SIG-M5 (cell line): ENCODE results near the gene LEMD2.
"Not testable (repeated sequence)": the region's sequence is repeated elsewhere in the genome, so short reads cannot be mapped to it uniquely, and the experiment has no call there.

Source experiments
- DNase-seq: peaks from one replicate; lab custom pipeline; 2025; lab: John Stamatoyannopoulos, UW

The LEMD2 gene

GRCh38 chr6:33788694-33789549 lies at the start of gene LEMD2:
Gene LEMD2, minus strand, starts transcription at chr6:33789130. Its CDS starts 14 bp downstream, at chr6:33789116.
- DNase-seq = peak; percentile 5

- no peak for DNase-seq
These were observed 49.2 kb upstream of the LEMD2 start for GRCh38 chr6:33837971-33838665.

GRCh38 chr6:33836806-33837469 lies 48.0 kb upstream of the LEMD2 start:
- no peak for DNase-seq

GRCh38 chr6:33834401-33835392 lies 45.8 kb upstream of the LEMD2 start:
- no peak for DNase-seq

GRCh38 chr6:33833599-33833998 lies 44.7 kb upstream of the LEMD2 start:
- no peak for DNase-seq

GRCh38 chr6:33832831-33833230 lies 43.9 kb upstream of the LEMD2 start:
- not testable (repeated sequence) for DNase-seq

GRCh38 chr6:33831725-33832124 lies 42.8 kb upstream of the LEMD2 start:
- not testable (repeated sequence) for DNase-seq

GRCh38 chr6:33830635-33831240 lies 41.8 kb upstream of the LEMD2 start:
- no peak for DNase-seq

- no peak for DNase-seq
These were observed 40.1 kb upstream of the LEMD2 start for GRCh38 chr6:33828764-33829731.

- DNase-seq = no peak
These were observed 39.5 kb upstream of the LEMD2 start for GRCh38 chr6:33828452-33828763.

GRCh38 chr6:33827546-33828451 lies 38.9 kb upstream of the LEMD2 start:
- DNase-seq = no peak

GRCh38 chr6:33826537-33826936 lies 37.6 kb upstream of the LEMD2 start:
- no peak for DNase-seq

- no peak for DNase-seq
These were observed 35.7 kb upstream of the LEMD2 start for GRCh38 chr6:33824461-33825154.

- DNase-seq = no peak
These were observed 34.9 kb upstream of the LEMD2 start for GRCh38 chr6:33823806-33824205.

GRCh38 chr6:33822575-33823395 lies 33.9 kb upstream of the LEMD2 start:
- no peak for DNase-seq

- DNase-seq = no peak
These were observed 32.0 kb upstream of the LEMD2 start for GRCh38 chr6:33820784-33821520.

- DNase-seq = no peak
These were observed 31.3 kb upstream of the LEMD2 start for GRCh38 chr6:33820243-33820642.
